HFFc6 (cell line): ENCODE data around the gene ALG9. TPM values are rescaled to one million over a fixed set of nuclear protein-coding genes. Genes with fewer than 3 reads are reported as not detected.

Source experiments
- DNase-seq: peaks from one replicate; pipeline ENCODE4 v3.0.0-alpha.2; 2018
- H3K27ac Mint-ChIP-seq: 2 replicates; pipeline ENCODE4 v1.8.0; 2020; ENCODE audit warnings: mild to moderate bottlenecking, mixed read lengths
- H3K27me3 Mint-ChIP-seq: 2 replicates; pipeline ENCODE4 v1.8.0; 2021; ENCODE audit warnings: mild to moderate bottlenecking, moderate library complexity, mixed read lengths; ENCODE audit not compliant: insufficient read depth
- H3K36me3 Mint-ChIP-seq: 2 replicates; pipeline ENCODE4 v1.8.0; 2021; ENCODE audit warnings: low read depth, mixed read lengths
- H3K4me1 Mint-ChIP-seq: 2 replicates; pipeline ENCODE4 v1.8.0; 2020; ENCODE audit warnings: low read depth, mixed read lengths
- H3K4me3 Mint-ChIP-seq: 2 replicates; pipeline ENCODE4 v1.8.0; 2020; ENCODE audit warnings: mild to moderate bottlenecking, moderate library complexity, mixed read lengths
- H3K9me3 Mint-ChIP-seq: 2 replicates; pipeline ENCODE4 v1.8.0; 2020; ENCODE audit warnings: mild to moderate bottlenecking, mixed read lengths
- CTCF ChIP-seq: fragments of 200-600 bp; sonication (generic); IDR thresholded peaks from 2 replicates; pipeline ENCODE4 v1.5.0; 2021; ENCODE audit warnings: antibody characterized with exemption, mild to moderate bottlenecking
- total RNA-seq, 6 experiments: library from RNA; stranded (reverse); fragmentation: NEBNext Ultra II Directional; extraction: Animal tissue kit (Norgen Biotek cat#: 25700); gene quantifications; 2 replicates in 1 of 6; 3 replicates in 5 of 6; pipeline ENCODE4 v1.2.3, GENCODE V29; 2021

The ALG9 gene
- total RNA-seq, 6 experiments from 2014 or later, result 31.1 to 44.2 (median 36.5) TPM

- peaks cover 59% of the 10 kb centered on the region for H3K4me1 Mint-ChIP-seq
- no peak overlapping the region for H3K4me3 Mint-ChIP-seq
- H3K27ac Mint-ChIP-seq, result peak overlapping the region; percentile 2; the same call in 1 of the 2 replicates
- H3K36me3 Mint-ChIP-seq, result peaks cover 42% of the 10 kb centered on the region
- DNase-seq, result no peak
- no peak for TF ChIP-seq CTCF
- H3K27me3 Mint-ChIP-seq, result peaks cover 3% of the 10 kb centered on the region
- no peaks in the 10 kb centered on the region for H3K9me3 Mint-ChIP-seq
Observed at GRCh38 chr11:111741751-111742150, 129.6 kb downstream of the ALG9 start.

GRCh38 chr11:111739299-111739698 is 132.1 kb downstream of the ALG9 start:
- H3K4me1 Mint-ChIP-seq, result peaks cover 59% of the 10 kb centered on the region
- no peak for DNase-seq
- peaks cover 21% of the 10 kb centered on the region for H3K36me3 Mint-ChIP-seq
- peaks cover 9% of the 10 kb centered on the region for H3K27me3 Mint-ChIP-seq
- no peak overlapping the region for H3K4me3 Mint-ChIP-seq
- no peak for TF ChIP-seq CTCF
- 0 out of 2 replicates have a peak overlapping the region, but pooled peaks have one; percentile 5 for H3K27ac Mint-ChIP-seq
- no peaks in the 10 kb centered on the region for H3K9me3 Mint-ChIP-seq

GRCh38 chr11:111737444-111738210 is 133.8 kb downstream of the ALG9 start:
- Mint-ChIP-seq H3K27ac (peak overlapping the region; percentile 100), H3K27me3 (peaks cover 9% of the 10 kb centered on the region), H3K9me3 (no peaks in the 10 kb centered on the region), H3K4me1 (peaks cover 65% of the 10 kb centered on the region), H3K4me3 (peak overlapping the region; percentile 49), H3K36me3 (peaks cover 8% of the 10 kb centered on the region; the same call in 1 of the 2 replicates)
- TF ChIP-seq CTCF, result no peak
- no peak for DNase-seq

- DNase-seq, result no peak
- TF ChIP-seq CTCF, result no peak
- H3K4me3 Mint-ChIP-seq, result peak overlapping the region; percentile 78
Observed at GRCh38 chr11:111736621-111737443, 134.5 kb downstream of the ALG9 start.

More at GRCh38 chr11:111736621-111737443, 134.5 kb downstream of the ALG9 start:
- Mint-ChIP-seq H3K4me1 (peaks cover 68% of the 10 kb centered on the region), H3K27me3 (peaks cover 9% of the 10 kb centered on the region), H3K9me3 (no peaks in the 10 kb centered on the region), H3K36me3 (peaks cover 8% of the 10 kb centered on the region; the same call in 1 of the 2 replicates), H3K27ac (peak overlapping the region; percentile 100)

Other genes with a start within 250 kb of the ALG9 start
- gene PPP2R1B, start 105.2 kb downstream of the ALG9 start, total RNA-seq, result 10 to 100 TPM; 41.6 to 50.9 (median 44.3) TPM
- gene FDXACB1, start 7.6 kb upstream of the ALG9 start, total RNA-seq, result 1 to 10 TPM; 1.4 to 2.4 (median 2.0) TPM
- 10 to 100 TPM; 10.3 to 15.6 (median 12.5) TPM for gene CFAP68, start 8.0 kb upstream of the ALG9 start, total RNA-seq
- 100 to 1,000 TPM in 4 of 6 experiments, 10 to 100 TPM in 2; 49.6 to 125 (median 103) TPM for gene CRYAB, start 40.2 kb upstream of the ALG9 start, total RNA-seq
- 1 to 10 TPM; 1.7 to 7.8 (median 5.4) TPM for gene HSPB2, start 41.2 kb upstream of the ALG9 start, total RNA-seq
- under 1 TPM; 0.35 to 0.96 (median 0.64) TPM for gene C11orf52, start 47.3 kb upstream of the ALG9 start, total RNA-seq
- gene DIXDC1, start 65.8 kb upstream of the ALG9 start, total RNA-seq, result 10 to 100 TPM in 1 of 6 experiments, 1 to 10 TPM in 5; 8.4 to 11.2 (median 9.7) TPM
- 10 to 100 TPM; 35.9 to 44.2 (median 42.1) TPM for gene DLAT, start 153.8 kb upstream of the ALG9 start, total RNA-seq
- gene PIH1D2, start 202.4 kb upstream of the ALG9 start, total RNA-seq, result 1 to 10 TPM in 4 of 6 experiments, under 1 TPM in 2; 0.59 to 1.5 (median 1.1) TPM
- gene NKAPD1, start 202.7 kb upstream of the ALG9 start, total RNA-seq, result 10 to 100 TPM; 17.0 to 22.2 (median 19.8) TPM
- gene TIMM8B, start 215.2 kb upstream of the ALG9 start, total RNA-seq, result 10 to 100 TPM; 54.7 to 78.5 (median 64.2) TPM
- 100 to 1,000 TPM in 1 of 6 experiments, 10 to 100 TPM in 5; 81.8 to 105 (median 91.5) TPM for gene SDHD, start 215.3 kb upstream of the ALG9 start, total RNA-seq